Muscle of arm (tissue), 12 donors: ENCODE measurements around the gene CATSPER3. TPM values are rescaled to one million over a fixed set of nuclear protein-coding genes. Genes with fewer than 3 reads are reported as not detected.

ENCODE experiments used
- DNase-seq: peaks from one replicate; pipeline ENCODE4 v3.0.0-alpha.2; 2013
- polyA plus RNA-seq, 12 donors: library from polyadenylated mRNA; unstranded; fragments of 120-200 nt; gene quantifications; one replicate each; pipeline ENCODE4 v1.2.1, GENCODE V29; 2013; ENCODE audit not compliant: insufficient read length in 12 of 12

Gene CATSPER3
- polyA plus RNA-seq, 12 donors = 0.48 to 1.0 (median 0.67) TPM; not detected in 2

GRCh38 chr5:135041145-135041587 lies 73.5 kb downstream of the CATSPER3 start:
- no peak for DNase-seq

DNA sequence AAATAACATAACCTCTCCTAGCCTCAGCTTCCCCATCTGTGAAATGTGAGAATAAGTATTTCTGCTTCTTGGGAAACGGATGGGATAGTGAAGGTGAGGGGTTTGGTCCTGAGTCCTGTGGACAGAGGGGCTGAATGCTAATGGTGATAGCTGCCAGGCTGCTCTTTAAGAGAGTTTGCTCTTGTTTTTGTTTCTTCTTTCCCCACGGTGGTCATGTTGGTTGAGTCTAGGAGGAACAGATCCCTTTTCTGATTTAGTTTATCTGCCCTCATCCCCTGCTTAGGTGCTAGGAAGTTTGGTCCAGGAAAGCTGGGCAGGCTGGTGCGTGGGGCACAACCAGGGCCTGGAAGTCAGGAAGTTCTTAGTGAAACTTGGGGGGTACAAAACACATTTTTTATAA lies 74.0 kb downstream of the CATSPER3 start:
- no peak for DNase-seq

DNA sequence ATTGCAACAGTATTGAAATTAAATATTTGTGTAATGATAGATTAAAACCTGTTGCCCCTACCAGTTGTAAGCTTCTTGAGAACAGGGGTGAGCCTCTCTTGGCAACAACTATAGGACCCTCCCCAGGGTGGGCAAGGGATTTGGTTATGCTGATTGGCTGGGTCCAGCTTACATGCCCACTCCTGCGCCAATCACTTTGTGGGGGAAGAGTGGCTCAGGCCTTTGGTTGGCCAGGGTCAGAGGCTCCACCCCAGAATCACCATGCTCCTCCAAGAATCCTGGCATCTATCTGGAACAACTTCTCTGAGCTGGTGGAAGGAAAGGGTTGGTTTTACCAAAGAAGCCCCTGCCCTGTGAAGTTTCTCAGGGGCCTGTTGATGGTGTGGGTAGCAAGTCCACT lies 74.9 kb downstream of the CATSPER3 start:
- no peak for DNase-seq

DNA sequence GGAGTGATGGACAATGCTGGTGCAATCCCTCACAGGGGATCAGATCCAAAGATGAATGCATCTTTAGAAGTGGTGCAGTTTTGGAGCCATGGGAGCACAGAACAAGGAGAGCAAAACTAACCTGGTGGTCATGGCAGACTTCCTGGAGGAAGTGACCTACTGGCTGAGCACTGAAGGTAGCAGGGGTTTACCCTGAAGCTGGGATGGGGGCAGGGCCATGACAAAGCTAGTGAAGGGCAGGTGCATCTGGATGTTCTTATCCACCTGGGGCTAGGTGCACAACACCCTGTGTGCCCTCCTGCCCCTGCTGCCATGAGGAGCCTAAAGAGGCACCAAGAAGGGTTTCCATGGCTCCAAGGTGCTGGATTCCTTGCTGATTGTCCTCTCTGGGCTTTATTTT lies 77.8 kb downstream of the CATSPER3 start:
- DNase-seq = no peak

GRCh38 chr5:135046661-135047346 lies 79.1 kb downstream of the CATSPER3 start:
- DNase-seq = no peak

GRCh38 chr5:135047347-135047695 lies 79.6 kb downstream of the CATSPER3 start:
- DNase-seq = no peak

DNA sequence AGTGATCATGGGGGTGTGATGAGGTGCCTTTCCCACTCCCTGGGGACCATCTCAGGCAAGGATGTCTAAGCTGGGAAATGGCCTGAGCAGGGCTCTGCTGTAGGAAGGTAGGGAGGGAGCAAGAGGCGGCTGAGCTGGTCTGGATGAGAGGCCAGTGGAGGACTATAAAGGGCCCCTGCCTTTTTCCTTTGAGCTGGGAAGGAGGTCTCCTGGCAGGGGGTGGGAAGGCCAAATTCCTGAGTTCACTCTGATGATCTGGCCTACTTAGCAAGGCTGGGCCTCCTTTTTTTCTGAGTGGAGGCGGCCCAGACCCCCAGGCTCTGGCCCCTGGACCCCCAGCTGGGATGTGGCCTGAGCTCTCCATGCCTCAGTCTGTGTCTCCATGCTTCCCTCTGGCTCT lies 80.6 kb downstream of the CATSPER3 start:
- no peak for DNase-seq

GRCh38 chr5:135048930-135049329 lies 81.2 kb downstream of the CATSPER3 start:
- no peak for DNase-seq

- DNase-seq = no peak
Observed at GRCh38 chr5:135050244-135050767, 82.6 kb downstream of the CATSPER3 start.

GRCh38 chr5:135051399-135051798 lies 83.7 kb downstream of the CATSPER3 start:
- no peak for DNase-seq

- no peak for DNase-seq
Observed at GRCh38 chr5:135051872-135052271, 84.2 kb downstream of the CATSPER3 start.

DNA sequence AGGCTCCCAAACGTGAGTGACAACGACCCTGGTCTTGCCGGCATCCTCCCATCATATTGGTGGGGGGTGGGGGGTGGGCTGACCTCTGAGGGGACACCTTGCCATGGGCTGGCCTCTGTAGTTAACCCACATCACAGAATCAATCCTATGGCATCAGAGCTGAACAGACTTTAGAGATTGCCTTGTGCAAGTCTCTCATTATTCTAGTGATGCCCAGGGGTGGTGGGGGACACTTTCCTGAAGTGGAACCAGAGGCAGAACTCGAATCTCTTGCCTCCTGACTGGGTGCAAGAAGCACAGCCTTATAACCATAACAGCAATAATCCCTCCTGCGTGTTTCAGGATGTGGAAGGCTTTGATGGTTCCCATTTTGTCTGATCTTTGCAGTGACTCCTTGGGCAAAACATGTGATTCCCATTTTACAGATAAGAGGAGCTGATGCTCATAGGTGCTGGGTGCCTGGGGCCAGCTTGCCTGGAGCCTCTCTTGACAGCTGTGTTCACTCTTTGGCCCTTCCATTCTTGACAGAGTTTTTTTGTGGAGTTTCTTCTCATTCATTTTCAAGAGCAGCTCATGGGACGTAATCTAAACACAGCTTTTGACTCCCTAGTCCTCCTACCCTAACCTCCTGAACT lies 84.9 kb downstream of the CATSPER3 start:
- DNase-seq = no peak

DNA sequence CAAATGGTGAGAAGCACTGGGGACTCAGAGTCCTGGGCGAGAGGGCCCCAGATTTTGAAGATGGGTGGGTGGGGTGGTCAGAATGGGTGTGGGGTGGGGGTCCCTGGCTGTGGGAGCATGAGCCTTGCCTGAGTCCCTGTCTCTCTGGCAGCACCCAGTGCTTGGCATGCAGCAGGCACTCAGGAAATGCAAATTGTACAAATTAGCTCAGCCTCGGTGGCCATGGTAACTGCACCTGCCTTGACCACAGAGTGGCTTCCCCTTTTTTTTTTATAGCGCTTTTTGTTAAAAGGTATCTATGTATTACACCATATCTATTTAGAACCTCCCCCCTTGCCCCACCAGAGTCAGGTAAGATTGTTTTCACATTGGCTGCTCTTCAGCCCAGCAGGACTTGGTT lies 85.6 kb downstream of the CATSPER3 start:
- DNase-seq = no peak

- no peak for DNase-seq
Observed at GRCh38 chr5:135053989-135054388, 86.3 kb downstream of the CATSPER3 start.

GRCh38 chr5:135054546-135054945 lies 86.8 kb downstream of the CATSPER3 start:
- DNase-seq = no peak

DNA sequence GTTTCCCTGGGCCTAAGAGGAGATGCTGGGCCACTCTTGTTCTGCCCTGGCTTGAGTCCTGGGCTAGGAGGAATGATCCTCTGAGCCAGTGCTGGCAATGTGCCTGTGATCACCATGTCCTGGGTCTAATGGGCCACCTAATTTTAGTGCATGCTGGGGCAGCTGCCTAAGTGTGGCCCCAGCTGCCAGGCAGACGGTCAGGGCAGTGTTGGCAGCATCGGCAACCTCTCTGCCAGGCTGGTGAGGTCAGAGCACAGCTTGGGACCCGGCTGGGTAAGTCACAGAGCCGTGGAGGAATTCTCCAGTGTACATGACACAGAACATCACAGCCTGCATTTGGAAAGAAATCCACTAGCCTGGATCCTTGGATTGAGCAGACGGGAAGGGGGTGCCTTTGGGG lies 87.7 kb downstream of the CATSPER3 start:
- DNase-seq = no peak

DNA sequence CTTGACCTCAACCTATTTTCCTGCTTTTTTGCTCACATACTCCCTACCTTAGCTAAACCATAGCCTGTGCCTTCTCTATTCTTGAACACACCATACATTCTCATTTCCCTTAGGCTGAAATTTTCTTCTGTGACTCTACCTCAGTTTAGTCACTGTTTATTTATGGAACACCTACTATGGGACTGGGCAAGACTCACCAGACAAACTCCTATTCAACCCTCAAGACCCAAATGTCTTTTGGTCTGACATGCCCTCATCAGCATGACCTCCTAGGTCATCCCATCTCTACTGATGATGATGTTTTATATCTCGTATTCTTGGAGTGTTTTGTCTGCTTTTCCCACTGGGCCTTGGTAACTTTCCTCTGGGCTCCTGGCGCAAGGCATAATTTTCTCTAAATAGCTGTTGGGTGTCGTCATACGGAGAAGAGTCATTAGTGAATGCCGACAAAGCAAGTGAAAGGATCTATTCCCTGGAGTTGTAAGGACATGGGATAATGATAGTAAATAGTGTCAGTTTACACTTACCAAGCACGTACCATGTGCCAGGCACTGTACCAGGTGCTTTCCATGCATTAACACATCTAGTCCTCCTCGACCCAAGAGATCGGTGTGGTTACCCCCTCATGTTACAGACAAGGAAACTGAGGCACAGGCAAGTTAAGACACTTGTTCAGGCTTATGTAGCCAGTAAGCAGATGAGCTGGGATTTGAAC lies 88.8 kb downstream of the CATSPER3 start:
- DNase-seq = no peak

GRCh38 chr5:135057233-135057632 lies 89.5 kb downstream of the CATSPER3 start:
- DNase-seq = no peak

- DNase-seq = no peak
Observed at GRCh38 chr5:135058331-135058732, 90.6 kb downstream of the CATSPER3 start.

DNA sequence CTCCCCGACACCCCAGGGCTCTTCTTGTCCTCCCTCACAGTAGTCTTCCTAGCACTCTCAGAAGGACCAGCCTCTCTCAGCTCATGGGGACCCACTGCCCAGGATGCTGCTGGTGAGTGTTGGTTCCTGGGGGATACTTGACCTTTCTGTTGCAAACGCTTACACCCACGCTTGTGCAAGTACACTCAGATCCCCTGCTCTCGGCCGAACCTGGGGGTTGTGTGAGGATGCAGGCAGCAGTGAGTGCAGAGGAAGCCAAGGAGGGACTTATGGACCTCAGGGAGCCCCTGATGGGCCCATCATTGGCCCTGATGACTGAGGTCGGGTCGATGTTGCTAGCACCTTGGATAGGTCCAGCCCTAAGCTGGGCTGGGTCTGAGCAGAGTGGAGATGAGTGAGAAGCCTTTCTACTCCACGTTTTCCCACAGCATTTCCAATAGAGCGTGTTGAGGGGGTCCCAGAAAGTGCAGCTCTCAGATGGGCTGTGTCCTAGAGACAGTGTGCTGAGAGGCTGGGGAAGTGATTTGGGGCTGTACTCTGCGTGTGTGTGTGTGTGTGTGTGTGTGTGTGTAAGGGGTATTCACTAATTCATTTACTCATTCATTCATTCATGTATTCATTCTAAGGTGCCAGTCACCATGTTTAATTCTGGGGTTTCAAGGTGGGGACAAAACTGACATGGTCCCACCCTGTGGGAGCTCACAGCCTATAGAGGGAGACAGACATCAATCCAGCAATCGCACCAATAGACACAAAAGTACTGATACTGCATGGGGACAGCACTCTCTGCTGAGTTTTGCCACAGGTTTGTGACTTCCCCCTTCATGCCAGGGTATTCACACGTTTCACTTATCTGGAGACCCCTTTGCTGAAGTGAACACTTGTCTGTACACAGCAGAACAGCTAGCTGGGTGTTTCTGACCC lies 91.6 kb downstream of the CATSPER3 start:
- no peak for DNase-seq

DNA sequence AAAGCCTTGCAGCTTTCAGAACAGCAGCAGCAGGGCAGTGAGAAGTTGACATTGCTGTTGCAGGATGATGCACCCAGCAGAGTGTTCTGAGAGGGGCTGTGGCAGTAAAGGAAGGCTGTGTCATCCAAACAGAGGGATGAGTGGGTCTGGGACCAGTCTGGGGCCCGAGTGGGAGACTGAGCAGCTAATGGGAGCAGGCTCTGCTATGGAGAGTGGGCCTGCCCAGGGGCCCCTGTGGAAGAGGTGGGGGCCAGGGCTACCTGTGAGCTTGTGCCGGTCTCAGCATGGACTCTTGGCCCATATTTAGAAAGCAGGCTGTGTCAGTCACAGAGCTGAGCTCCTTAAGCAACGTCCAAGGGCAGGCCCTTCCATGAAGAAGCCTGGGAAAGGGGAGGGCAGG lies 92.3 kb downstream of the CATSPER3 start:
- DNase-seq = no peak

- DNase-seq = no peak
Observed at GRCh38 chr5:135061001-135061400, 93.3 kb downstream of the CATSPER3 start.
